Type B pancreatic cell (in vitro differentiated cells): ENCODE measurements around the gene GFI1B. TPM values are rescaled to one million over a fixed set of nuclear protein-coding genes. Genes with fewer than 3 reads are reported as not detected.
A peak's percentile ranks its signal among the peaks of the same experiment; 100 is the strongest.

Experiments used
- DNase-seq: peaks from one replicate; pipeline ENCODE4 v3.0.0; 2021; ENCODE audit warnings: mixed read lengths; ENCODE audit not compliant: unreplicated experiment; ENCODE audit errors: extremely low spot score
- H3K27ac Mint-ChIP-seq: 2 replicates; pipeline ENCODE4 v1.8.0; 2021; ENCODE audit warnings: mild to moderate bottlenecking, mixed read lengths
- H3K27me3 Mint-ChIP-seq: 2 replicates; pipeline ENCODE4 v1.8.0; 2021; ENCODE audit warnings: mixed read lengths
- H3K36me3 Mint-ChIP-seq: 2 replicates; pipeline ENCODE4 v1.8.0; 2021; ENCODE audit warnings: mixed read lengths
- H3K4me1 Mint-ChIP-seq: one replicate; pipeline ENCODE4 v1.8.0; 2021; ENCODE audit warnings: mixed read lengths; ENCODE audit not compliant: unreplicated experiment
- H3K4me3 Mint-ChIP-seq: 2 replicates; pipeline ENCODE4 v1.8.0; 2021; ENCODE audit warnings: mild to moderate bottlenecking, mixed read lengths
- H3K9me3 Mint-ChIP-seq: 2 replicates; pipeline ENCODE4 v1.8.0; 2021; ENCODE audit warnings: mixed read lengths
- CTCF ChIP-seq: fragments of 200-600 bp; sonication (generic); conservative IDR thresholded peaks from 2 replicates; pipeline ENCODE4 v1.5.0; 2021; ENCODE audit warnings: antibody characterized with exemption, mild to moderate bottlenecking
- total RNA-seq: library from RNA; stranded (reverse); gene quantifications from 2 replicates; pipeline ENCODE4 v1.2.1, GENCODE V29; 2021; ENCODE audit warnings: low replicate concordance

Gene GFI1B
- total RNA-seq, 1 donor from 2014 or later, result not detected

- Mint-ChIP-seq H3K27ac (peak overlapping the region; percentile 58), H3K27me3 (no peaks in the 10 kb centered on the region), H3K36me3 (no peaks in the 10 kb centered on the region), H3K4me1 (peaks cover 31% of the 10 kb centered on the region), H3K4me3 (peak overlapping the region; percentile 99), H3K9me3 (no peaks in the 10 kb centered on the region)
- DNase-seq, result no peak
- no peak for TF ChIP-seq CTCF
These were observed 31.7 kb upstream of the GFI1B start for GRCh38 chr9:132946631-132947295.

GRCh38 chr9:132947756-132948155, 30.7 kb upstream of the GFI1B start:
- Mint-ChIP-seq H3K27ac (no peak overlapping the region), H3K9me3 (no peaks in the 10 kb centered on the region)
- TF ChIP-seq CTCF, result no peak

GRCh38 chr9:132948482-132949050, 29.9 kb upstream of the GFI1B start:
- no peak overlapping the region for H3K4me3 Mint-ChIP-seq
- no peaks in the 10 kb centered on the region for H3K27me3 Mint-ChIP-seq
- no peak overlapping the region for H3K27ac Mint-ChIP-seq
- H3K9me3 Mint-ChIP-seq, result no peaks in the 10 kb centered on the region
- no peak for TF ChIP-seq CTCF
- H3K36me3 Mint-ChIP-seq, result no peaks in the 10 kb centered on the region
- H3K4me1 Mint-ChIP-seq, result peaks cover 19% of the 10 kb centered on the region
- DNase-seq, result no peak

More at GRCh38 chr9:132947756-132948155, 30.7 kb upstream of the GFI1B start:
- H3K4me3 Mint-ChIP-seq, result no peak overlapping the region
- H3K4me1 Mint-ChIP-seq, result peaks cover 27% of the 10 kb centered on the region
- no peaks in the 10 kb centered on the region for H3K36me3 Mint-ChIP-seq
- DNase-seq, result no peak
- no peaks in the 10 kb centered on the region for H3K27me3 Mint-ChIP-seq

- no peak overlapping the region for H3K4me3 Mint-ChIP-seq
- TF ChIP-seq CTCF, result no peak
- DNase-seq, result no peak
- no peaks in the 10 kb centered on the region for H3K9me3 Mint-ChIP-seq
- H3K27ac Mint-ChIP-seq, result no peak overlapping the region
- no peaks in the 10 kb centered on the region for H3K27me3 Mint-ChIP-seq
- H3K36me3 Mint-ChIP-seq, result no peaks in the 10 kb centered on the region
- peaks cover 18% of the 10 kb centered on the region for H3K4me1 Mint-ChIP-seq
These were observed 28.8 kb upstream of the GFI1B start for GRCh38 chr9:132949709-132950108.

GRCh38 chr9:132955123-132955522, 23.4 kb upstream of the GFI1B start:
- Mint-ChIP-seq H3K4me3 (no peak overlapping the region), H3K27ac (no peak overlapping the region), H3K27me3 (peaks cover 22% of the 10 kb centered on the region), H3K4me1 (no peaks in the 10 kb centered on the region), H3K36me3 (no peaks in the 10 kb centered on the region), H3K9me3 (no peaks in the 10 kb centered on the region)
- no peak for TF ChIP-seq CTCF
- no peak for DNase-seq
